K562 (cell line): ENCODE results near the gene LIPE. TPM values are rescaled to one million over a fixed set of nuclear protein-coding genes. Genes with fewer than 3 reads are reported as not detected.

Experiments
- ATAC-seq: fragments of 200-7000 bp; cut with Tn5 transposase; 3 replicates; pipeline ENCODE4 v1.9.1; 2020; ENCODE audit warnings: moderate library complexity
- BruUV-seq: library from RNA; stranded (reverse); fragments of 400-500 nt; replicated peaks from 2 replicates; lab custom pipeline; 2021; lab: Mats Ljungman, UMichigan
- CTCF ChIA-PET: fragments of 300-600 bp; formaldehyde crosslinking; extraction: SDS; loops from one replicate; lab custom pipeline; 2021; ENCODE audit warnings: low intra/inter-chr PET ratio; lab: Yijun Ruan, JAX
- POLR2A ChIA-PET: fragments of 300-600, 350-650 bp; sonication (Branson Sonifier 250); formaldehyde crosslinking; extraction: SDS; loops from one replicate; lab custom pipeline; 2021; ENCODE audit warnings: antibody characterized with exemption, inconsistent platforms; lab: Yijun Ruan, JAX
- DNase-seq, 4 experiments: peaks; one replicate each; pipeline versions ENCODE4 v3.0.0 to v3.0.0-alpha.2; 2011 to 2018; ENCODE audit warnings: low spot score in 3 of 4, mixed read lengths in 3 of 4; ENCODE audit errors: extremely low read depth in 1 of 4
- FAIRE-seq: peaks from 2 replicates; lab custom pipeline; 2011; peaks lifted over from hg19 to GRCh38; lab: Jason Lieb, UNC
- H2AFZ ChIP-seq: 2 replicates; pipeline ENCODE4 v1.6.0; 2011; ENCODE audit warnings: low read depth, low read length, control low read depth, inconsistent platforms
- H3K27ac ChIP-seq: fragments of 200-600 bp; 3 replicates; pipeline ENCODE4 v1.8.0; 2011; ENCODE audit warnings: low read depth, mild to moderate bottlenecking, control low read depth, inconsistent platforms, low read length, moderate library complexity, mixed read lengths; ENCODE audit errors: extremely low read depth
- H3K27me3 ChIP-seq, 2 experiments: fragments of 300-600 bp in 1 of 2; 2 replicates in 1 of 2; 3 replicates in 1 of 2; pipeline versions ENCODE4 v1.6.0 to v1.8.0; 2011; ENCODE audit warnings: inconsistent platforms in 2 of 2, low read length in 2 of 2, mild to moderate bottlenecking in 1 of 2, mixed read lengths in 1 of 2, moderate library complexity in 1 of 2; ENCODE audit not compliant: control insufficient read depth in 2 of 2, insufficient read depth in 2 of 2
- H3K36me3 ChIP-seq: fragments of 300-600 bp; 3 replicates; pipeline ENCODE4 v1.8.0; 2011; ENCODE audit warnings: mild to moderate bottlenecking, low read length, inconsistent platforms; ENCODE audit not compliant: control insufficient read depth, insufficient read depth
- H3K4me1 ChIP-seq, 2 experiments: fragments of 200-600 bp in 1 of 2; replicated peaks in 1 of 2; 2 replicates in 1 of 2; 3 replicates in 1 of 2; pipeline versions ENCODE4 v1.5.1 to v1.8.0; 2011; ENCODE audit warnings: inconsistent platforms in 2 of 2, low read length in 2 of 2, mild to moderate bottlenecking in 1 of 2, mixed read lengths in 1 of 2, moderate library complexity in 1 of 2; ENCODE audit not compliant: control insufficient read depth in 2 of 2, insufficient read depth in 2 of 2
- H3K4me2 ChIP-seq: 2 replicates; pipeline ENCODE4 v1.6.1; 2011; ENCODE audit warnings: low read length, control low read depth, inconsistent platforms, mixed read lengths; ENCODE audit not compliant: insufficient read depth
- H3K4me3 ChIP-seq: fragments of 200-600 bp; sonication (generic), shearing (Covaris generic); 2 replicates; pipeline ENCODE4 v1.5.1; 2016; ENCODE audit warnings: control low read depth, inconsistent platforms
- H3K79me2 ChIP-seq: fragments of 200-600 bp; 3 replicates; pipeline ENCODE4 v1.8.0; 2011; ENCODE audit warnings: low read length, inconsistent platforms; ENCODE audit not compliant: control insufficient read depth, insufficient read depth
- H3K9ac ChIP-seq, 2 experiments: 2 replicates each; pipeline versions ENCODE4 v1.6.0 to v1.6.1; 2011; ENCODE audit warnings: low read depth in 2 of 2, low read length in 2 of 2, control low read depth in 1 of 2, inconsistent platforms in 1 of 2, mild to moderate bottlenecking in 1 of 2, mixed read lengths in 1 of 2; ENCODE audit not compliant: insufficient read depth in 1 of 2
- H3K9me1 ChIP-seq: one replicate; pipeline ENCODE4 v1.6.0; 2011; ENCODE audit warnings: inconsistent platforms, mild to moderate bottlenecking, low read length, moderate library complexity; ENCODE audit not compliant: control insufficient read depth, insufficient read depth
- H3K9me3 ChIP-seq: replicated peaks from 2 replicates; pipeline ENCODE4 v1.5.1; 2011; ENCODE audit warnings: low read depth, low read length, inconsistent platforms; ENCODE audit not compliant: control insufficient read depth, insufficient read depth
- H4K20me1 ChIP-seq: replicated peaks from 2 replicates; pipeline ENCODE4 v1.6.1; 2011; ENCODE audit warnings: low read length, inconsistent platforms, mixed read lengths; ENCODE audit not compliant: control insufficient read depth, insufficient read depth
- CBFA2T3 ChIP-seq: fragments of 450-650 bp; IDR thresholded peaks from 2 replicates; pipeline ENCODE4 v1.6.1; 2017
- CREM ChIP-seq: IDR thresholded peaks from 2 replicates; pipeline ENCODE4 v1.6.1; 2014; ENCODE audit warnings: antibody characterized with exemption, low read depth
- EZH2 ChIP-seq: IDR thresholded peaks from 2 replicates; pipeline ENCODE4 v1.6.1; 2012; ENCODE audit warnings: low read depth, mild to moderate bottlenecking, inconsistent platforms, low read length, borderline replicate concordance
- HMG20B ChIP-seq: fragments of 250-450 bp; sonication (Bioruptor Pico); IDR thresholded peaks from 2 replicates; pipeline ENCODE4 v1.5.0; 2021; ENCODE audit warnings: mild to moderate bottlenecking
- KDM4B ChIP-seq, 2 experiments: fragments of 450-650 bp in 1 of 2; sonication (generic) in 1 of 2; IDR thresholded peaks; 2 replicates each; pipeline ENCODE4 v1.6.1; 2016 to 2017; ENCODE audit warnings: borderline replicate concordance in 2 of 2, antibody characterized with exemption in 1 of 2, low read depth in 1 of 2, mild to moderate bottlenecking in 1 of 2
- KHSRP ChIP-seq: fragments of 450-650 bp; IDR thresholded peaks from 2 replicates; pipeline ENCODE4 v1.6.1; 2017
- LARP7 ChIP-seq: fragments of 450-650 bp; IDR thresholded peaks from 2 replicates; pipeline ENCODE4 v1.6.1; 2016
- MTA2 ChIP-seq: fragments of 450-650 bp; IDR thresholded peaks from 2 replicates; pipeline ENCODE4 v1.6.1; 2016; ENCODE audit warnings: low read depth
- NCOA6 ChIP-seq: fragments of 450-650 bp; IDR thresholded peaks from 2 replicates; pipeline ENCODE4 v1.6.1; 2017; ENCODE audit warnings: mild to moderate bottlenecking
- PHB ChIP-seq: fragments of 250-450 bp; sonication (Bioruptor Pico); IDR thresholded peaks from 2 replicates; pipeline ENCODE4 v1.5.0; 2021
- TAF9B ChIP-seq: fragments of 450-650 bp; IDR thresholded peaks from 2 replicates; pipeline ENCODE4 v1.6.1; 2018; ENCODE audit warnings: mild to moderate bottlenecking; ENCODE audit not compliant: partially characterized antibody
- TEAD1 ChIP-seq, 2 experiments: fragments of 450-650 bp in 1 of 2; sonication (generic) in 1 of 2; formaldehyde crosslinking; IDR thresholded peaks; 2 replicates each; pipeline versions ENCODE4 v1.4.0 to v1.8.0; 2020 to 2022; ENCODE audit warnings: mild to moderate bottlenecking in 2 of 2, missing genetic modification reagents in 1 of 2
- TFAM ChIP-seq: fragments of 250-450 bp; sonication (Bioruptor Pico); conservative IDR thresholded peaks from 2 replicates; pipeline ENCODE4 v1.5.0; 2021; ENCODE audit warnings: mild to moderate bottlenecking, moderate library complexity
- TOE1 ChIP-seq, 2 experiments: fragments of 450-650 bp in 1 of 2; sonication (generic) in 1 of 2; formaldehyde crosslinking in 1 of 2; IDR thresholded peaks; 2 replicates each; pipeline versions ENCODE4 v1.7.1 to v1.8.0; 2016 to 2022; ENCODE audit warnings: borderline replicate concordance in 2 of 2, mild to moderate bottlenecking in 2 of 2, antibody characterized with exemption in 1 of 2, inconsistent platforms in 1 of 2, low read depth in 1 of 2, missing genetic modification reagents in 1 of 2, moderate library complexity in 1 of 2
- ZEB2 ChIP-seq: fragments of 450-650 bp; IDR thresholded peaks from 2 replicates; pipeline ENCODE4 v1.6.1; 2016
- WGBS: fragments of 100-300 bp; shearing (Covaris generic); methylation state at CpG from one replicate; pipeline ENCODE4 v1.1.6; 2016; ENCODE audit warnings: low coverage, mixed read lengths; ENCODE audit not compliant: insufficient coverage; ENCODE audit errors: missing lambda C conversion rate; 5-methylcytosine and 5-hydroxymethylcytosine counted together
- in situ Hi-C: fragments of 300-500 bp; cut with MboI; formaldehyde crosslinking; loops from 4 replicates; pipeline ENCODE4 v1.15.0; 2018; ENCODE audit warnings: inconsistent platforms, mixed read lengths
- intact Hi-C: fragments of 100-400 bp; cut with micrococcal nuclease; formaldehyde crosslinking; loops from 2 replicates; pipeline ENCODE4 v1.14.2; 2022
- polyA plus RNA-seq, 8 experiments: library from polyadenylated mRNA; depleted of rRNA in 4 of 8; stranded (reverse) in 5 of 8; unstranded in 3 of 8; fragments of >200 nt; fragmentation: Nextera tagmentation in 2 of 8; fragmentation: Illumina TruSeq in 1 of 8; extraction: Ambion mirVana in 2 of 8; extraction: Trizol in 1 of 8; gene quantifications; 2 replicates each; pipeline versions ENCODE4 v1.2.1 to v1.2.3, GENCODE V29; 2011 to 2014; ENCODE audit warnings: inconsistent platforms in 1 of 8, missing spikeins in 1 of 8
- total RNA-seq, 7 experiments: library from RNA; depleted of rRNA in 6 of 7; stranded (reverse); fragments of >200 nt in 6 of 7; fragmentation: Illumina TruSeq in 2 of 7; extraction: Trizol in 2 of 7; gene quantifications; 2 replicates each; pipeline versions ENCODE4 v1.2.1 to v1.2.3, GENCODE V29; 2011 to 2021; ENCODE audit warnings: low replicate concordance in 1 of 7

The LIPE gene
- total and polyA plus RNA-seq, 9 of the 15 experiments (the other 6 are each of a cell fraction or from before 2014, with no cell fraction given): 0.22 TPM; not detected in 8

DNA sequence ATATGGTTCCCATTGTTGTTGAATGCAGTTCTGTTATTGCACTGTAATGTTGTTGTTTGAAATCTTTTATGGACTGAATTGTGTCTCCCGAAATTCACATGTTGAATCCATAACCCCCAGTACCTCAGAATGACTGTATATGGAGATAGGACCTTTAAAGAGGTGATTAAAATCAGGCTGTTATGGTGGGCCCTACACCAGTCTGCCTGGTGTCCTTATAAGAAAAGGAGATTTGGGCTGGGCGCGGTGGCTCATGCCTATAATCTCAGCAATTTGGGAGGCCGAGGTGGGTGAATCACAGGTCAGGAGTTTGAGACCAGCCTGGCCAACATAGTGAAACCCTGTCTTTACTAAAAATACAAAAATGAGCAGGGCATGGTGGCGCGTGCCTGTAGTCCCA lies 8.1 kb upstream of the LIPE start:
- ATAC-seq: no peak
- H3K9ac ChIP-seq: no peak overlapping the region
- H3K4me1 ChIP-seq: peaks cover 0 to 9% of the 10 kb centered on the region in 2 experiments; a peak in 2 of 5 replicates
- H4K20me1 ChIP-seq: no peaks in the 10 kb centered on the region
- BruUV-seq: no TSS peak
- H3K4me2 ChIP-seq: no peak overlapping the region
- H3K79me2 ChIP-seq: no peaks in the 10 kb centered on the region
- ChIA-PET POLR2A (interaction anchor here (0.6 kb wide), 1 partner anchor 37 kb away, joined by 3 read pairs; no protein-coding TSS in a partner anchor), CTCF (interaction anchor here (0.6 to 3.1 kb wide), 2 partner anchors 274 to 327 kb away, joined by 3 to 24 read pairs; no protein-coding TSS in a partner anchor)
- no peak overlapping the region for H2AFZ ChIP-seq
- no peaks in the 10 kb centered on the region for H3K9me1 ChIP-seq
- no peaks in the 10 kb centered on the region for H3K9me3 ChIP-seq
- H3K27me3 ChIP-seq: no peaks in the 10 kb centered on the region
- in situ Hi-C loops: no loop called here
- no peak overlapping the region for H3K4me3 ChIP-seq
- no peaks in the 10 kb centered on the region for H3K36me3 ChIP-seq
- FAIRE-seq: no peak
- H3K27ac ChIP-seq: no peak overlapping the region
- WGBS: 42% methylated on average over 6 of the region's 6 CpGs
- intact Hi-C loops: loop anchor here (10.0 kb wide), 1 partner anchor 111 kb away; the partner anchor contains the start of gene MEGF8
- no peak for TF ChIP-seq TFAM (CRISPR knock-in tag)
- no peak for DNase-seq

DNA sequence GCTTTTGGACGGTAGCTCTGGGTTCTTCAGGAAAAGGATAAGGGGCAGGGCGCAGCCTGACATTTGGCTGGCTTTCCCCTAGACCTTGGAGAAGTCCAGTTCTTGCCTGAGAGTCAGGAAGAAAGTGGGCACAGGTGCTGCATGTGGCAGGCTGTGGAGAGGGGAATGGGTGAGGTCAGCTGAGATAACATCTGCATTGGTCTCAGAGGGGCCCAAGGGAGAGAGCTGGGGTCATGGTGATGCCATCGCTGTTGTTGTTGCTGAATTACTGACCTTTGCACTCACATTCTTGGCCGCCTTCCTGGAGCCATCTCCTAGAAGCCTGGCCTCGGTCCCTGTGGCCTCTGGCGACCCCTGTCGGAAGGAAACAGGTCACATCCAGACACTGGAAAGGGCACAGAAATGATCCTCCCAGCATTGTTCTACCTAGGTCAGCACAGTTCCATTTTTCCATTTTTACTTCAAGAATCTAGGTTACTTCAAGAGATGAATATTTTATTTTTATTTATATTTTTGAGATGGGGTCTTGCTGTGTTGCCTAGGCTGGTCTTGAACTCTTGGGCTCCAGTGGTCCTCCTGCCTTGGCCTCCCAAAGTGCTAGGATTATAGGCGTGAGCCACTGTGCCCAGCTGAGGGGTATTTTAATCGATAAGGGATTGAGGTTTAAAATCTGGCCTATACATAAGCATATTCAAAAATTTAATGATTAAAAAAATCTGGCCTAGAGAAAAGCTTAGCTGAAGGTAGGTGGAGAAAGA lies 6.5 kb upstream of the LIPE start:
- in situ Hi-C loops (loop anchor here (5.0 kb wide), 1 partner anchor 326 kb away; no protein-coding TSS in a partner anchor), intact Hi-C loops (loop anchor here (1.0 to 10.0 kb wide), 5 partner anchors 13 to 325 kb away; partner anchors contain the start of gene MEGF8)
- ChIA-PET CTCF (interaction anchor here (0.7 to 3.1 kb wide), 4 partner anchors 14 to 325 kb away, joined by 3 to 24 read pairs (median 6); no protein-coding TSS in a partner anchor), POLR2A (interaction anchor here (0.6 kb wide), 1 partner anchor 314 kb away, joined by 3 read pairs; no protein-coding TSS in a partner anchor)
- FAIRE-seq: peak; percentile 97
- peaks cover 0 to 9% of the 10 kb centered on the region in 2 experiments; a peak in 2 of 5 replicates for H3K4me1 ChIP-seq
- H2AFZ ChIP-seq: peak overlapping the region; percentile 66
- H4K20me1 ChIP-seq: no peaks in the 10 kb centered on the region
- no peaks in the 10 kb centered on the region for H3K79me2 ChIP-seq
- H3K9me1 ChIP-seq: no peaks in the 10 kb centered on the region
- peak; percentile 98 for ATAC-seq
- no peaks in the 10 kb centered on the region for H3K36me3 ChIP-seq
- WGBS: 16% methylated on average over 9 of the region's 9 CpGs
- no peaks in the 10 kb centered on the region for H3K9me3 ChIP-seq
- H3K27ac ChIP-seq: no peak overlapping the region
- H3K27me3 ChIP-seq: no peaks in the 10 kb centered on the region
- no TSS peak for BruUV-seq
- DNase-seq: peak; percentile 61 to 88 (median 71)
- no peak overlapping the region for H3K4me3 ChIP-seq
- peak overlapping the region; percentile 29; the same call in 1 of the 2 replicates for H3K4me2 ChIP-seq
- peak overlapping the region in 1 of 2 experiments; percentile 2; a peak in 1 of 4 replicates for H3K9ac ChIP-seq
- TF ChIP-seq CREM: peak; percentile 54; the same call in 1 of the 2 replicates
- TF ChIP-seq KDM4B (IDR thresholded peaks at IDR 0.05; ENCODE audit: borderline replicate concordance in 2 of 2, low read depth in 1 of 2): no peak
- no peak for TF ChIP-seq LARP7
- TF ChIP-seq PHB (CRISPR knock-in tag): no peak
- no peak for TF ChIP-seq TOE1 (IDR thresholded peaks at IDR 0.05; ENCODE audit: borderline replicate concordance)
- TF ChIP-seq TOE1 (CRISPR knock-in tag; IDR thresholded peaks at IDR 0.05; ENCODE audit: borderline replicate concordance, low read depth): no peak
- no peak for TF ChIP-seq MTA2
- TF ChIP-seq TEAD1 (CRISPR knock-in tag; IDR thresholded peaks at IDR 0.05): peak; percentile 36 to 62; a peak in 1 of 4 replicates
- TF ChIP-seq NCOA6: no peak
- no peak for TF ChIP-seq HMG20B (CRISPR knock-in tag)
- no peak for TF ChIP-seq KHSRP
- TF ChIP-seq TAF9B: no peak
- no peak for TF ChIP-seq ZEB2
- TF ChIP-seq CBFA2T3: no peak
- no peak for TF ChIP-seq EZH2
